HG03108 (cell line): ENCODE results near the gene LRRTM4.

Source experiments
- ATAC-seq: cut with Tn5 transposase; IDR thresholded peaks from one replicate; pipeline ENCODE4 v1.9.1; 2021; ENCODE audit warnings: moderate library complexity; ENCODE audit not compliant: unreplicated experiment

LRRTM4 gene

GRCh38 chr2:77009307-77009706 lies 512.9 kb downstream of the LRRTM4 start:
- ATAC-seq: no peak

DNA sequence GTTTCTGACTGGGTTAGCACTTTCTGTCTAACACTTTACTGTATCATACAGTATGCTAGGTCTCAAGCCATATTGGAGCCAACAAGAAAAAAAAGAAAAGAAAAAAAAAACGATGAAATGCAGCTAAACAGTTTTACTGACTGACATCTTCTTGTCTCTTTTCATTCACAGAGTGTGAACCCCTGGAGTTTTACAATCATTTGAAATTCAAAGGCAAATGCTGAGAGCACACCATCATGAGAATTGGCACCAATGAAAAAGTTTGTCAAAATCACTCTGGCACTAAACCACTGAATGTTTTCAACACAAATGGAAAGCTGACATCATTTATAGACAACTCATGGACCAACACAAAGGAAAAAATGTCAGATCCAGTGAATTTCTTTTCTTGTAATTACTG lies 513.3 kb downstream of the LRRTM4 start:
- no peak for ATAC-seq

GRCh38 chr2:77007686-77008085 lies 514.5 kb downstream of the LRRTM4 start:
- ATAC-seq: no peak

- ATAC-seq: no peak
Measured at GRCh38 chr2:77005522-77005921, 516.7 kb downstream of the LRRTM4 start.

DNA sequence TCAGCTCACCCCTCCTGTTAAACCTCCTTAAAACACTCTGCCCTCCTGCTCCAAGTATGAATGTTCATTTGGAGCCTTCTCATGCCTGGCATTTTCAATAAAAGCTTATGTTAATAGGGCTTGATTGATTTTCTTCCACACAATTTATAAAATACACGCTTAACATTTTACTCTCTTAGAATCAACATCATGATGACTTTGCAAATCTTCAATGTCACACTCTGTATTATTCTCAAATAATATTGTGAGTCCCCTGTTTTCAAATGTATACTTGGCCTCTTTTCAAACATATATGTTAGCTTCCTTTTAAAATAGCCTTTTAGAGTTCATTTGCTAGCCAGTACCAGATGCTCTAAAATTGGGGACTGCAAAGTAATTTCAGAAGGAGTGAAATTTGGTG lies 520.3 kb downstream of the LRRTM4 start:
- ATAC-seq: no peak

GRCh38 chr2:76998704-76999103 lies 523.5 kb downstream of the LRRTM4 start:
- ATAC-seq: no peak

- ATAC-seq: no peak
Measured at GRCh38 chr2:76998152-76998551, 524.0 kb downstream of the LRRTM4 start.

- ATAC-seq: no peak
Measured at GRCh38 chr2:76997296-76997695, 524.9 kb downstream of the LRRTM4 start.

GRCh38 chr2:76985387-76986136 lies 536.6 kb downstream of the LRRTM4 start:
- no peak for ATAC-seq

DNA sequence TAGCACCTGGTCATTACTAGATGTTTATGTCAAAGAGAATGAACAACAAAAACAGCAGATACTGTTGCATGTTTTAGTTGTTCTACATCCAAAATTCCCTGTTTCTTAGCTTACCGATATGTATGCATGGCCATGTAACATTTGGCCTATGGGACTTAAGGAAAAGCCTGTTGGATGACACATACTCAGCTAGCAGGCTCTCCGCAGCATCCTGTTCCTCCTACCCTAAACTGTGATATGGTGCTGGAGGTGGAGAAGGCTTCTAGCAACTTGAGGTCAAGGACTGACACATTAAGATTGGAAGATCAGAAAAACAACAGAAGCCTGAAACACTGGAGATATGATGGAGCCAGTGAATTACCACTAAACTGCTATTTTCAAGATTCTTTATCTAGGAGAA lies 537.8 kb downstream of the LRRTM4 start:
- no peak for ATAC-seq

DNA sequence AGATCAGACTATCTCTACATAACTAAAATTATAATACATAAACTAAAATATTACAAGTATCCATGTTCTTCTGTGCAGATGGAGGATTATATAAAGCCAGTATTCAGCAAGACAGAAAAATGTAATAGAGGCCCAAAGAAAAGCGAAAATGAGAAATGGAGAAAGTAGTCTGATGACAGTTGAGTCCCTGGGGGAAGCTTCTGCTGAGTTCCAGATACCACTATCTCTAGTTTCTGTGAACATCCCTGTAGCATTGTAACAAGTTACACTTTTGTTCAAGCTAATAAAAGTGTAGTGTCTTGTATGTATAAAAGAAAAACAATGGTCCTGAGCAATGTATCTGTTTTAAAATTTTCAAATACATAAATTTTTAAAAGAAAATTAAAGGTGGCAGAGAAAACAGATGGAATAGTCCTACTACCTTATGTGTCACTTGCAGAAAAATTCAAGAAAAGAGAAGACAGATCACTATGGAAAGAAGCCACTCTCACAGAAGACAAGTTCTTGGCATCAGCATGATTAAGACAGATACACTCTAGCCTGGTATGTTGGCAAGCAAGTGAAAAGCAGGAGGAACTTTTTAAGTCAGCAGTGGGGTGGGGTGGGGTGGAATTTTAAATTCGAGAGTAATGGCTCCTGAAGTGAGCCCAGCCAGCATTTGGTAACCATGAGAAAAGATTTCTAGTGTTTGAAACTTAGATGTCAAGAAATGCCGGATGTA lies 541.9 kb downstream of the LRRTM4 start:
- ATAC-seq: no peak

DNA sequence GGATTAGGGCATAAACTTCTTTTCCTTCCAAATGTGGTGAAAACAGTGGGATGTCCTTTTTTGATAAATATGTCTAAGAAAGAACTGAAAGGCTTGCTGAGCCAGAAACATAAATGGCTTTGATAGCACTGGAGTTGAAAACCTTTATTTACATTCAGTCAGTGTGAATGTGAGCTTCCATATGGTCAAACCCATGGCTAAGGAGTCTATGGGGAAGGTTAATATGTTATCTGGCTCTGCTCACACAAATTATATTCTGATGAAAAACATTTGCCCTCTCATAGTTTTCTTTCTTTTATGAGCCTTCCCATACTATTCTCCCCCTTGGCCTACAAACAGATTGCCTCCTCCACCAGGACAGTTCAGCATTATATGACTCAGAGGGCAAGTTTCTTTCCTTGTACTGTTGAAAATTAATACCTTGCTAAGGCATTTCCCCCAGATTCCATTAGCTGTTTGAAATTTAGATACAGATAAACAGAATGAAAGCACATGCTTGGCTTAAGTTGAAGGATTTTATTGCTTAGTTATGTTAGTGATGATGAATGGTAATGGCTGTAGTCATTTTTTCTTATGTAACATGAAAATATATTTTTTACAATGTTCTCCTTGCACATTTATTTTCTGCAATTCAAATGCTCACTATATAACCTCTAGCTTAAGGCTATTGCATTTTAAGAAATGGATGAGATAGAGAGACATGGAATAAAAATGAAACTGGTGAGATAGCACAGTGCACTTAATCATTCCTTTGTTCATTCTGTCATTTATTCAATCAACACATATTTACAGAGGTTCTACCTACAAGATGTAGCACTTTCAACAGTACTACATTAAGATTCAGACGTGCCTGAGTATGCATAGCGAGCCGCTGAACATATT lies 544.1 kb downstream of the LRRTM4 start:
- ATAC-seq: no peak

DNA sequence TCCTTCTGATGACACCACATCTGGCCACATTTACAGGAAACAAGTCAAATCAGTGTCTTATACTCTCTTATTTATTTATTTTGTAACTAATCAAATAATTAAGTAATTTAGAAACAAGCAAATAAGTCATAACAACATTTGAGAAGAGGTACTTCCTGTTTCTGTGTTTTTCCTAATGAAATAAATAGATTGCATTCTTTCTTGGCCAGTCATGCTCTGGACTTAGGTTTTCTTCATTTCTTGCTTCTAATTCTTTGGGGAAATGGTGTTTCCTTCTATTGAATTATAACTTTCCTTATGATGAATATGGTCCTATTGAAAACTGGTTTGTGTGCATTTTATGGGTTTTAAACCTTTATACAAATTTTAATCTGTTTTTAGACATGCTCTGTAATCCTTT lies 546.4 kb downstream of the LRRTM4 start:
- ATAC-seq: no peak

DNA sequence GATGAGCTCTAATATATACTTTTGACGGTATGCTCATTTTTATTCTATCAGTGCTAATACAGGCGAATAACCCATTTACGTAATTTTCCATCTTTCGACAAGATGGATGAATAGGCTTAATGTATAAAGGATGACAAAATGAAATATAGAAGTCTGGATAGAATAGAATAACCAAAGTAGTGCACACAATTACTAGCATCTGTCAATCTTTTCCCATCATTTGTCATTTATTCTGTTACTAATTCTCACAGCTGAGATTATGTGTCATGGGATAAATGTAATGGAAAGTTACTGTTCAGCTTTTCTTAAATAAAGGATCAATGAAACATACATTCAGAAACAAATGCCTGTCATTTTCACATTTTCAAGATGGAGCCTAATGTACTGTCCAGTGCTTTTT lies 548.6 kb downstream of the LRRTM4 start:
- no peak for ATAC-seq

GRCh38 chr2:76965772-76966171 lies 556.4 kb downstream of the LRRTM4 start:
- no peak for ATAC-seq

GRCh38 chr2:76958749-76959148 lies 563.4 kb downstream of the LRRTM4 start:
- no peak for ATAC-seq

- no peak for ATAC-seq
Measured at GRCh38 chr2:76953733-76954347, 568.3 kb downstream of the LRRTM4 start.

DNA sequence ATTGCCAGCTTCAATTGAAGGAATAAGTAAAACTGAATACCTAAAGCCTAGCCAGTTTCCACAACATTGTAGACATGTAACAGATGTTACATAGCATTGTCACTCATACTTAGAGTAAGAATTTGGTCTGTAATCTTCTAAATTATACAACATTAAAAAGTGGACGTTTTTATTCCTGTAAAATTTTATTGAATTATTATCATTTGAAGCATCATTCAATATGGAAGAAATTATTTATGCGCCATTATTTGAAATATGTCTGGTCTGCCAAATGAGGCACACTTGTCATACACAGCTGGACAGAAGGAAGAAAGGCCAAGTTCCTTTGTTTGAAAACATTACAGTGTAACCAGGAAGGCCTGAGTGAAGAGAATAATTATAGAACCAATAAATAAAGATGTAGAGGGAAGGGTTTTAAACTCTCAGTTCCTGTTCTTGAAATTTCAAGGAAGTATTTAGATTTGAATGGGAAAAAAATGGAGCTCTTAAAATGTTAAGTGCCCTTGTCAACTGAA lies 575.5 kb downstream of the LRRTM4 start:
- no peak for ATAC-seq

DNA sequence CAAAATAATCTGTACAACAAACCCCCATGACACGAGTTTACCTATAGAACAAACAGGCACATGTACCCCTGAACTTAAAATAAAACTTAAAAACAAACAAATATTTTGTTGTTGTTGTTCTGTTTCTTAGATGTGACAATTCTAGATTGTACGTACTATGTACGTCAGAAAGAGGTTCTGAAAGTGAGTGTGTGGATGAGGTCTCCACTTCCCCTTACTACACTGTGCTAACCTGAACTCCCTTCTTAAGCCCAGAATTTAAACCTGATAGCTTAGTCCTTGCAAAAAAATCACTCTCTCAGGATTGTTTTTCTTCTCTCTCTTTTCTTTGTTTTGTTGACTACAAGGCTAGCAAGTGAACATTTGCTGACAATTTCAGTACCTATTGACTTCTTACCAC lies 581.6 kb downstream of the LRRTM4 start:
- no peak for ATAC-seq

GRCh38 chr2:76938153-76938552 lies 584.0 kb downstream of the LRRTM4 start:
- no peak for ATAC-seq

GRCh38 chr2:76932550-76932949 lies 589.6 kb downstream of the LRRTM4 start:
- ATAC-seq: no peak
